HG02571 (cell line): ENCODE measurements around the gene MAP2K4.
"Not testable (repeated sequence)": the region's sequence is repeated elsewhere in the genome, so short reads cannot be mapped to it uniquely, and the experiment has no call there.

Experiments used
- ATAC-seq: cut with Tn5 transposase; IDR thresholded peaks from one replicate; pipeline ENCODE4 v1.9.1; 2021; ENCODE audit warnings: mild to moderate bottlenecking, moderate library complexity; ENCODE audit not compliant: unreplicated experiment

Gene MAP2K4

GRCh38 chr17:12020642-12021622, at the start of gene MAP2K4:
MAP2K4 (plus strand) TSS chr17:12020877; CDS start chr17:12020887, 10 bp downstream.
- peak; percentile 90 for ATAC-seq

- ATAC-seq = not testable (repeated sequence)
Observed at GRCh38 chr17:11972741-11973140, 47.9 kb upstream of the MAP2K4 start.

- ATAC-seq = no peak
Observed at GRCh38 chr17:11979795-11980194, 40.9 kb upstream of the MAP2K4 start.

- ATAC-seq = no peak
Observed at GRCh38 chr17:11980813-11981212, 39.9 kb upstream of the MAP2K4 start.

GRCh38 chr17:11981862-11982261, 38.8 kb upstream of the MAP2K4 start:
- no peak for ATAC-seq

GRCh38 chr17:11986179-11986941, 34.3 kb upstream of the MAP2K4 start:
- no peak for ATAC-seq

- ATAC-seq = no peak
Observed at GRCh38 chr17:11986942-11987329, 33.7 kb upstream of the MAP2K4 start.

GRCh38 chr17:11990363-11990983, 30.2 kb upstream of the MAP2K4 start:
- ATAC-seq = no peak

GRCh38 chr17:11991461-11991860, 29.2 kb upstream of the MAP2K4 start:
- ATAC-seq = no peak

GRCh38 chr17:11996722-11997146, 23.9 kb upstream of the MAP2K4 start:
- ATAC-seq = peak; percentile 25

- peak; percentile 94 for ATAC-seq
Observed at GRCh38 chr17:11997147-11997971, 23.3 kb upstream of the MAP2K4 start, which contains the start of gene ZNF18. ZNF18 (minus strand) TSS chr17:11997475; CDS start chr17:11992829, 4,646 bp downstream.

GRCh38 chr17:11997972-11998233, 22.8 kb upstream of the MAP2K4 start:
- no peak for ATAC-seq

GRCh38 chr17:11999696-12000095, 21.0 kb upstream of the MAP2K4 start:
- no peak for ATAC-seq

- no peak for ATAC-seq
Observed at GRCh38 chr17:12007466-12007865, 13.2 kb upstream of the MAP2K4 start.

GRCh38 chr17:12021623-12022140, 1.0 kb downstream of the MAP2K4 start:
- no peak for ATAC-seq

GRCh38 chr17:12022310-12022709, 1.6 kb downstream of the MAP2K4 start:
- ATAC-seq = no peak

- no peak for ATAC-seq
Observed at GRCh38 chr17:12024327-12024726, 3.6 kb downstream of the MAP2K4 start.

GRCh38 chr17:12027658-12028057, 7.0 kb downstream of the MAP2K4 start:
- no peak for ATAC-seq

- ATAC-seq = no peak
Observed at GRCh38 chr17:12028611-12029010, 7.9 kb downstream of the MAP2K4 start.

- no peak for ATAC-seq
Observed at GRCh38 chr17:12034538-12034937, 13.9 kb downstream of the MAP2K4 start.
